GM19351 (cell line): ENCODE results near the gene RRAGC.
"Not testable (repeated sequence)": the region's sequence is repeated elsewhere in the genome, so short reads cannot be mapped to it uniquely, and the experiment has no call there.

ENCODE experiments used
- ATAC-seq: cut with Tn5 transposase; IDR thresholded peaks from one replicate; pipeline ENCODE4 v1.9.1; 2021; ENCODE audit warnings: mild to moderate bottlenecking, moderate library complexity; ENCODE audit not compliant: unreplicated experiment

The RRAGC gene

GRCh38 chr1:38817267-38818174, 42.1 kb downstream of the RRAGC start:
- no peak for ATAC-seq

- ATAC-seq: no peak
Measured at GRCh38 chr1:38815903-38816627, 43.5 kb downstream of the RRAGC start.

- ATAC-seq: no peak
Measured at GRCh38 chr1:38814984-38815464, 44.5 kb downstream of the RRAGC start.

- no peak for ATAC-seq
Measured at GRCh38 chr1:38814444-38814983, 45.1 kb downstream of the RRAGC start.

- ATAC-seq: no peak
Measured at GRCh38 chr1:38812981-38813380, 46.6 kb downstream of the RRAGC start.

GRCh38 chr1:38811466-38811865, 48.1 kb downstream of the RRAGC start:
- ATAC-seq: not testable (repeated sequence)

- no peak for ATAC-seq
Measured at GRCh38 chr1:38806090-38806489, 53.5 kb downstream of the RRAGC start.

- ATAC-seq: no peak
Measured at GRCh38 chr1:38805036-38805435, 54.5 kb downstream of the RRAGC start.

GRCh38 chr1:38804062-38804886, 55.3 kb downstream of the RRAGC start:
- no peak for ATAC-seq

GRCh38 chr1:38803647-38804046, 55.9 kb downstream of the RRAGC start:
- ATAC-seq: no peak

GRCh38 chr1:38800720-38801671, 58.6 kb downstream of the RRAGC start:
- no peak for ATAC-seq

- no peak for ATAC-seq
Measured at GRCh38 chr1:38793299-38793698, 66.3 kb downstream of the RRAGC start.

- no peak for ATAC-seq
Measured at GRCh38 chr1:38791892-38792291, 67.7 kb downstream of the RRAGC start.

- no peak for ATAC-seq
Measured at GRCh38 chr1:38791164-38791515, 68.4 kb downstream of the RRAGC start.

- no peak for ATAC-seq
Measured at GRCh38 chr1:38790422-38791163, 69.0 kb downstream of the RRAGC start.

GRCh38 chr1:38789498-38790169, 69.9 kb downstream of the RRAGC start:
- no peak for ATAC-seq

GRCh38 chr1:38788341-38789336, 70.9 kb downstream of the RRAGC start:
- ATAC-seq: no peak
